GM18519 (cell line): ENCODE data around the gene NEK5.

ENCODE experiments used
- ATAC-seq: cut with Tn5 transposase; IDR thresholded peaks from one replicate; pipeline ENCODE4 v1.9.1; 2021; ENCODE audit warnings: mild to moderate bottlenecking, moderate library complexity; ENCODE audit not compliant: unreplicated experiment, low FRiP score

NEK5 gene

GRCh38 chr13:52020191-52020590, 108.7 kb downstream of the NEK5 start:
- no peak for ATAC-seq

DNA sequence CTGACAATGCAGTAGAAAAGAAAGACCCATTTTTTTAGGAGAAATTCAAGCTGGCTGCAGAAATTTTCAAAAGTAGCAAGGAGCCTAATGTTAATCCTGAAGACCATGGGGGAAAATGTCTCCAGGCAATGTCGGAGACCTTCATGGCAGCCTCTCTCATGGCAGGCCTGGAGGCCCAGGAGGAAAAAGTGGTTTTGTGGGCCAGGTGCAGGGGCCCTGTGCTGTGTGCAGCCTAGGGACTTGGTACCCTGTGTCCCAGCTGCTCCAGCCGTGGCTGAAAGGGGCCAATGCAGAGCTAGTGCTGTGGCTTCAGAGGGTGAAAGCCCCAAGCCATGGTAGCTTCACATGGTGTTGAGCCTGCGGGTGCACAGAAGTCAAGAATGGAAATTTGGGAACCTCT, 112.6 kb downstream of the NEK5 start:
- ATAC-seq = no peak

- no peak for ATAC-seq
Observed at GRCh38 chr13:52012512-52012836, 116.4 kb downstream of the NEK5 start.

GRCh38 chr13:52011632-52012511, 117.0 kb downstream of the NEK5 start, which contains the start of gene ALG11:
Gene ALG11 (plus strand): TSS chr13:52012398. CDS start chr13:52012419, 21 bp downstream.
- ATAC-seq = peak; percentile 99

- ATAC-seq = no peak
Observed at GRCh38 chr13:52010890-52011631, 117.8 kb downstream of the NEK5 start, which contains the start of gene ATP7B. Gene ATP7B (minus strand): TSS chr13:52011450. CDS start chr13:52011337, 113 bp downstream.

- ATAC-seq = no peak
Observed at GRCh38 chr13:52009946-52010345, 118.9 kb downstream of the NEK5 start.

DNA sequence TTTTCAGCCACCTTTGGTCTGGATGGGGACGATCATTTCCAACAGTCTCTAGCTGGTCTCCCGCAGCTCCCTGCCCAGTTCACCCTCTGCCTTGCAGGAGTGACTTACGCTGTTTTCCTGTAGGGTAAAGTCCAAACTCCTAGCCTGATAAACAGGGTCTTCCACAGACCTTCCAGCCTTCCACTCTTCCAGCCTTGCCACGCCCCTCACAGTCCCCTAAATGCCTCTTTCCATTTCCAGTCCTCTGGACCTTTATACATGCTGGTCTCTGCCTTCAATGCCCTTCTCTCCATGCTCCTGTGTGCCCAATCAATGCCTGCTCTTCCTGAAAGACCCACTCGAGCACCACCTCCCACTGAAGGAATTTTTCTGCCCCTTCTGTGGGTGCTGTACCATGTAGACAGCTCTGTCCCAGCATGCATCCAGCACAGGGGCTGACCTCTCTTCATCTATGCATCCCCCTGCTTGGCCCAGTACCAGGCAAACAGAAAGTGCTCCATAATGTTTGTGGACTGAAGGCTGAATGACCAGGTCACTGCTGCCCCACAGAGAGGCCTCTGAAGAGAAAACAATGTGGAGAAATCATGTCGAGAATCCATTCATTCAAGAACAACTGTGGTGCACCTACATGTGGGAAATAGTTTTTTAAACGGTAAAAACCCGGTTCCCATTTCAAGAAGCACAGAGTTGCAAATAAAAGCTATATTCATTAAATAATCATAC, 122.2 kb downstream of the NEK5 start:
- ATAC-seq = no peak

GRCh38 chr13:52005841-52006522, 122.9 kb downstream of the NEK5 start:
- no peak for ATAC-seq

DNA sequence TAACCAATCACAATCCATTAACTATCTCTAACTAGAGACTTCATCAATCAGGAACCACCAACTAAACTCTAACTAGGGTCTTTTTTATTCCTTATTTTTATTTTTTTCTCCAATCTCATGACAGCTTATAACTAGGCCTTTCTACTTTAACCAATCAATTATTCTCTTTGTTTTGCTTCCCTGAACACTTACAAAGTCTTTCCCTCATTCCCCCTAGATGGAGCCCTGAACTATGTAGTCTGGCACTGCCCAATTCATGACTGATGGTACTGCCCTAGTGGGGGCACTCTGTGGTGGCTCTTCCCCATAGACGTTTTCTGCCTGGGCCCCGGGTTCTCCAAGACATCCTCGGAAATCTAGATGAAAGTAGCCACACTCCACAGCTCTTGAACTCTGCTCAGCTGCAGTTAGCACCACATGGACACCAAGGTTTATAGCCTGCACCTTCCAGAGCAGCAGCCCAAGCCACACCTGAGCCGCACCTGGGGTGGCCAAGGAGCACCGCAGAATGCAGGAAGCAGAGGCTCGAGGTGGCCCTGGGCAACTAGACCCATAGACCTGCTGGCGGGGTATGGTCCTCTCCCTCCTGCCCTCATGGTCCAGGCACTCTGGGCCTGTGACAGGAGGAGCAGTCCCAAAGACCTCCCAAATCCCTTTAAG, 124.2 kb downstream of the NEK5 start:
- no peak for ATAC-seq

DNA sequence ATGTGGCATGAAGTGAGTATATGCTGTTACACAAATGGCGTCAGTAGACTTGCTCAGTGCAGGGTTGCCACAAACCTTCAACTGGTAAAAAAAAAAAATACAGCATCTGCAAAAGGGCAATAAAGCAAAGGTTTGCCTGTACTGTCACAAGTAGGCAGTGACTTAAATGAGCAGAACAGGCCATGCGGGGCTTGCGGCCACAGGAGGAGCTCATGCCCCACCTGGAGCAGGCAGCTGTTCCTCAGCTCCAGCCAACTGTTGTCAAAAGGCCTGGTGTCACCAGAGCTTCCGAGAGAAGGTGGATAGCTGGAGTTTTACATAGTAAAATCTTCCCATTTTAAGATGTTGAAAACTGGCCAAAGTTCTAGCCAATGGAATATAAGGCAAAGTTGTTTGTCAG, 125.3 kb downstream of the NEK5 start:
- no peak for ATAC-seq

GRCh38 chr13:52002361-52002760, 126.5 kb downstream of the NEK5 start:
- no peak for ATAC-seq

GRCh38 chr13:52001120-52001731, 127.6 kb downstream of the NEK5 start:
- ATAC-seq = peak; percentile 83

- no peak for ATAC-seq
Observed at GRCh38 chr13:51999921-52000320, 129.0 kb downstream of the NEK5 start.

GRCh38 chr13:51999510-51999911, 129.4 kb downstream of the NEK5 start:
- ATAC-seq = no peak

- ATAC-seq = no peak
Observed at GRCh38 chr13:51998723-51999509, 130.0 kb downstream of the NEK5 start.

- ATAC-seq = no peak
Observed at GRCh38 chr13:51997641-51998330, 131.1 kb downstream of the NEK5 start.

- ATAC-seq = no peak
Observed at GRCh38 chr13:51997186-51997585, 131.7 kb downstream of the NEK5 start.

DNA sequence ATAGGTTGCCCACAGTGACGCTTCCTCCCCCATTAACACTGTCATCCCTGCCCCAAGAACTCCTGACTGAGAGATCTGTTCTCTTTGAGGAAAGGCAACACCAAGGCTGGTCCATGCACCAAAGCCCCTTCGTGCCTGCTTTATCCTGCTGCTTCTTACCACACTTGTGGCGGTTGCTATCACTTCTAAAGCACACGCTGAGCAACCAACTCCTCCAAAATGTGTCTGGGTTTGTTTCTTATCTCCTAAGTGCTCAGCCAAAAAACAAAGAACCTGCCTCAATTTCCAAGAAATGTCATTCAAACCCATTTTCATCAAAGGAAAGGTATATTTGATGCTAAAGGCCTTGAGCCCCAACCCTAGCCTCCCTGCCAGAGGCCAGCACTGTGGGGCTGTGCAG, 132.2 kb downstream of the NEK5 start:
- ATAC-seq = no peak
